ENCODE measurements around the gene CRMP1.

The CRMP1 gene

GRCh38 chr4:5810151-5810550, 82.7 kb downstream of the CRMP1 start:
- Histone ChIP-seq H3K27ac (ENCODE audit: low read length) (no peak overlapping the region), H2AFZ (ENCODE audit: low read depth, low read length) (no peak overlapping the region), H4K20me1 (ENCODE audit: insufficient read depth, low read length) (no peaks in the 10 kb centered on the region), H3K4me1 (ENCODE audit: insufficient read depth, low read length) (no peaks in the 10 kb centered on the region), H3K79me2 (ENCODE audit: insufficient read depth, low read length) (no peaks in the 10 kb centered on the region), H3K36me3 (ENCODE audit: insufficient read depth, low read length) (no peaks in the 10 kb centered on the region), H3K27me3 (ENCODE audit: insufficient read depth, low read length, poor library complexity) (no peaks in the 10 kb centered on the region), H3K4me2 (ENCODE audit: insufficient read depth, low read length) (no peak overlapping the region), H3K9ac (ENCODE audit: low read depth, low read length) (no peak overlapping the region), H3K9me3 (ENCODE audit: insufficient read depth, low read length, severe bottlenecking) (no peaks in the 10 kb centered on the region), H3K4me3 (ENCODE audit: low read depth in 1 of 2, low read length in 2 of 2) (no peak overlapping the region)
- DNase-seq (no peak), ATAC-seq (ENCODE audit: insufficient read depth, low read depth) (no peak)
- TF ChIP-seq CTCF (IDR thresholded peaks at IDR 0.05; ENCODE audit: borderline replicate concordance, extremely low read depth, low read length, poor library complexity, severe bottlenecking), result no peak
- TF ChIP-seq EZH2 (IDR thresholded peaks at IDR 0.05; ENCODE audit: borderline replicate concordance, low read depth, low read length, severe bottlenecking), result no peak

- DNase-seq, result no peak
- Histone ChIP-seq H3K79me2 (ENCODE audit: insufficient read depth, low read length) (no peaks in the 10 kb centered on the region), H3K36me3 (ENCODE audit: insufficient read depth, low read length) (no peaks in the 10 kb centered on the region), H3K9ac (ENCODE audit: low read depth, low read length) (no peak overlapping the region), H4K20me1 (ENCODE audit: insufficient read depth, low read length) (no peaks in the 10 kb centered on the region), H3K27me3 (ENCODE audit: insufficient read depth, low read length, poor library complexity) (no peaks in the 10 kb centered on the region), H3K4me2 (ENCODE audit: insufficient read depth, low read length) (no peak overlapping the region), H3K4me1 (ENCODE audit: insufficient read depth, low read length) (no peaks in the 10 kb centered on the region), H3K9me3 (ENCODE audit: insufficient read depth, low read length, severe bottlenecking) (no peaks in the 10 kb centered on the region), H2AFZ (ENCODE audit: low read depth, low read length) (no peak overlapping the region), H3K4me3 (ENCODE audit: low read depth in 1 of 2, low read length in 2 of 2) (no peak overlapping the region), H3K27ac (ENCODE audit: low read length) (no peak overlapping the region)
- no peak for TF ChIP-seq EZH2 (IDR thresholded peaks at IDR 0.05; ENCODE audit: borderline replicate concordance, low read depth, low read length, severe bottlenecking)
- TF ChIP-seq CTCF (IDR thresholded peaks at IDR 0.05; ENCODE audit: borderline replicate concordance, extremely low read depth, low read length, poor library complexity, severe bottlenecking), result no peak
- ATAC-seq (ENCODE audit: insufficient read depth, low read depth), result no peak
Measured at GRCh38 chr4:5809216-5809776, 83.6 kb downstream of the CRMP1 start.

- H4K20me1 ChIP-seq (ENCODE audit: insufficient read depth, low read length), result no peaks in the 10 kb centered on the region
- no peaks in the 10 kb centered on the region for H3K36me3 ChIP-seq (ENCODE audit: insufficient read depth, low read length)
- ATAC-seq (ENCODE audit: insufficient read depth, low read depth) (no peak), DNase-seq (no peak)
- no peak overlapping the region for H2AFZ ChIP-seq (ENCODE audit: low read depth, low read length)
- TF ChIP-seq EZH2 (IDR thresholded peaks at IDR 0.05; ENCODE audit: borderline replicate concordance, low read depth, low read length, severe bottlenecking), result no peak
- no peaks in the 10 kb centered on the region for H3K79me2 ChIP-seq (ENCODE audit: insufficient read depth, low read length)
- H3K4me2 ChIP-seq (ENCODE audit: insufficient read depth, low read length), result no peak overlapping the region
- no peaks in the 10 kb centered on the region for H3K4me1 ChIP-seq (ENCODE audit: insufficient read depth, low read length)
- no peak overlapping the region for H3K27ac ChIP-seq (ENCODE audit: low read length)
- no peak overlapping the region for H3K4me3 ChIP-seq (ENCODE audit: low read depth in 1 of 2, low read length in 2 of 2)
- H3K9me3 ChIP-seq (ENCODE audit: insufficient read depth, low read length, severe bottlenecking), result no peaks in the 10 kb centered on the region
- no peaks in the 10 kb centered on the region for H3K27me3 ChIP-seq (ENCODE audit: insufficient read depth, low read length, poor library complexity)
- H3K9ac ChIP-seq (ENCODE audit: low read depth, low read length), result no peak overlapping the region
Measured at GRCh38 chr4:5808081-5808741, 84.7 kb downstream of the CRMP1 start.

GRCh38 chr4:5805270-5805669, 87.6 kb downstream of the CRMP1 start:
- Histone ChIP-seq H3K4me3 (ENCODE audit: low read depth in 1 of 2, low read length in 2 of 2) (no peak overlapping the region), H3K36me3 (ENCODE audit: insufficient read depth, low read length) (no peaks in the 10 kb centered on the region), H3K27me3 (ENCODE audit: insufficient read depth, low read length, poor library complexity) (no peaks in the 10 kb centered on the region), H3K9me3 (ENCODE audit: insufficient read depth, low read length, severe bottlenecking) (no peaks in the 10 kb centered on the region), H3K4me2 (ENCODE audit: insufficient read depth, low read length) (no peak overlapping the region), H3K4me1 (ENCODE audit: insufficient read depth, low read length) (no peaks in the 10 kb centered on the region), H3K27ac (ENCODE audit: low read length) (no peak overlapping the region), H2AFZ (ENCODE audit: low read depth, low read length) (no peak overlapping the region), H3K79me2 (ENCODE audit: insufficient read depth, low read length) (no peaks in the 10 kb centered on the region), H4K20me1 (ENCODE audit: insufficient read depth, low read length) (peaks cover 3% of the 10 kb centered on the region), H3K9ac (ENCODE audit: low read depth, low read length) (no peak overlapping the region)
- TF ChIP-seq EZH2 (IDR thresholded peaks at IDR 0.05; ENCODE audit: borderline replicate concordance, low read depth, low read length, severe bottlenecking), result no peak
- TF ChIP-seq CTCF (IDR thresholded peaks at IDR 0.05; ENCODE audit: borderline replicate concordance, extremely low read depth, low read length, poor library complexity, severe bottlenecking), result no peak
- DNase-seq (no peak), ATAC-seq (ENCODE audit: insufficient read depth, low read depth) (no peak)
